Spleen (tissue), 7 donors: Measurements from ENCODE around the gene KCNF1.

Source experiments
- POLR2A ChIP-seq, 3 donors: fragments of 450-650 bp; IDR thresholded peaks; one replicate each; pipeline ENCODE4 v1.5.1; 2017; ENCODE audit warnings: antibody characterized with exemption in 3 of 3, mild to moderate bottlenecking in 1 of 3
- POLR2AphosphoS5 ChIP-seq, 3 donors: sonication (generic); formaldehyde crosslinking; IDR thresholded peaks; one replicate each; pipeline ENCODE4 v1.5.1; 2017; ENCODE audit warnings: antibody characterized with exemption in 3 of 3
- TF ChIP-seq, protein P1 (sequence below), 11 experiments: fragments of 200-600 bp in 7 of 11; fragments of 450-650 bp in 4 of 11; sonication (generic) in 4 of 11; IDR thresholded peaks in 8 of 11; conservative IDR thresholded peaks in 3 of 11; 1 replicate in 7 of 11; 2 replicates in 4 of 11; pipeline versions ENCODE4 v1.4.0 to v1.8.0; 2016 to 2021; ENCODE audit warnings: antibody characterized with exemption in 11 of 11, inconsistent platforms in 4 of 11, mild to moderate bottlenecking in 1 of 11
- donor health status: DM: no; HTN: no; CAD: no; lungs with moderate emphysema.
- donor health status: DM: no; HTN: no; CAD: no.
- donor health status: DM: no; HTN: no; CAD: no.

DNA sequence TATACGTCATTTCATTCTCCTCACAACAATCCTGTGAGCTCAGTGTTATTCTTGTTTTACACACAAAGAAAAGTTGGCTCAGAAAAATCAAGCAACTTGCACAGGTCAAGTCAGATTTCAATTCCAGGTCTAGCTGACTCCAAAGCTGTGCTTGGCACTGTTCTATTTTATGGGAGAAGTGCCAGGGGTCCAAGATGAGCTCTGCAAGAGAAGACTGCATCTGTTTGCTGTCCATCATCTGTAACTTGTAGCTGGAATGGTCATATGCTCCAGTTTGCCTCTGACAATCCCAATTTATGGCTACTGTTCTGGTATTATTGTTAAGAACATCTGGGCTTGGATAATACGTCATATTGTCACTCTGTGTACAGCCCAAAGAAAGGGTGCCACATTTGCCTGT lies 28.9 kb downstream of the KCNF1 start:
- TF ChIP-seq, protein P1, sequence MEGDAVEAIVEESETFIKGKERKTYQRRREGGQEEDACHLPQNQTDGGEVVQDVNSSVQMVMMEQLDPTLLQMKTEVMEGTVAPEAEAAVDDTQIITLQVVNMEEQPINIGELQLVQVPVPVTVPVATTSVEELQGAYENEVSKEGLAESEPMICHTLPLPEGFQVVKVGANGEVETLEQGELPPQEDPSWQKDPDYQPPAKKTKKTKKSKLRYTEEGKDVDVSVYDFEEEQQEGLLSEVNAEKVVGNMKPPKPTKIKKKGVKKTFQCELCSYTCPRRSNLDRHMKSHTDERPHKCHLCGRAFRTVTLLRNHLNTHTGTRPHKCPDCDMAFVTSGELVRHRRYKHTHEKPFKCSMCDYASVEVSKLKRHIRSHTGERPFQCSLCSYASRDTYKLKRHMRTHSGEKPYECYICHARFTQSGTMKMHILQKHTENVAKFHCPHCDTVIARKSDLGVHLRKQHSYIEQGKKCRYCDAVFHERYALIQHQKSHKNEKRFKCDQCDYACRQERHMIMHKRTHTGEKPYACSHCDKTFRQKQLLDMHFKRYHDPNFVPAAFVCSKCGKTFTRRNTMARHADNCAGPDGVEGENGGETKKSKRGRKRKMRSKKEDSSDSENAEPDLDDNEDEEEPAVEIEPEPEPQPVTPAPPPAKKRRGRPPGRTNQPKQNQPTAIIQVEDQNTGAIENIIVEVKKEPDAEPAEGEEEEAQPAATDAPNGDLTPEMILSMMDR (IDR thresholded peaks at IDR 0.05 in 8 of 11, conservative IDR thresholded peaks at IDR 0.05 in 3 of 11): no peak
- TF ChIP-seq POLR2A (IDR thresholded peaks at IDR 0.05) (no peak), POLR2AphosphoS5 (IDR thresholded peaks at IDR 0.05) (no peak)
